GM21423 (cell line): Measurements from ENCODE around the gene NFAM1.

Experiments used
- ATAC-seq: cut with Tn5 transposase; IDR thresholded peaks from one replicate; pipeline ENCODE4 v1.9.1; 2021; ENCODE audit warnings: mild to moderate bottlenecking, moderate library complexity; ENCODE audit not compliant: unreplicated experiment

NFAM1 gene

DNA sequence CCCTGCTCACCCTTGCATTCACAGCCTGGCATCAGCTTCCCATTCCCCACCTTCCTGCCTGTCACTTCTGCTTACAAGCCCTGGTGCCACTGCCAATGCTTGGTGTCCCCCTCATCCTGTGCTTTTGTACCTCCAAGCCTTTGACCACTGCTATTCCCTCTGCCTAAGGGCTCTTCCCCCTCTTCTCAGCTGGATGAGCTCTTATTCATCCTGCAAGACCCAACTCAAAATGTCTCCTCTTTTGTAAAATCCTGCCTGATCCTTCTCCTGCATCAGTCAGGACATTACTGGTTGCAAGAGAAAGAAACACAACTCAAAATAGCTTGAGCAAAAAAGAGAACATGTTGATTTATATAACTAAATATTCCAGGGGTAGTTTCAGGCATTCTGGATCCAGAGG lies 94.8 kb downstream of the NFAM1 start:
- no peak for ATAC-seq

DNA sequence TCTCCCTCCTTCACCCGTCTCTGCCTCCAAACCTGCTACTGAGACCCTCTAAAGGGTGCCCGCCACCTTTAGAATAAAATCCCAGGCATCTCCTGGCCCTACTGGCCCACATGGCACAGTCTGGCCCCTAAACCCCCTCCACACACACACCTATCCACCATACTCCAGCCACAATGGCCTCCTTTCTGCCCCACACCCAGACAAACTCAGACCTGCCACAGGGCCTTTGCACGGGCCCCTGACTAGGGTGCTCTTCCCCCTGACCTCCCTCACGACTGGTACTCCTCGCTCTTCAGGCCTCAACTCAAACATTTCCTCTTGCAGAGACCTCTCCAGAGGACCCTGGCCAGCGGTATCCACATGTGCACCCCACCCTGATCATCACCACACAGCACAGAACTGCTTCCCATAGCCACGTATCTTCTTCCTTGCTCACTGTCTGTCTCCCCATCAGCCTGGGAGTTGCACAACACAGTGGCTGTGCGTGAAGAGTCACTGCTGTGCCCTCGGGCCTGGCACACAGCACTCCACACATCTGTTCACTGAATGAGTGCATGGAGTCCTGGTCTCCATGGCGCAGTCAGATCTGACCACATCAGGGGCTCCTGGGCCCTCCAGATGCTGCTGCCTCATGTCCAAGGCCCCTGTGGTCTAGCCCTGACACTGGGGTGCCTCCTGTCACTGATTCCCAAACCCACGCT lies 95.5 kb downstream of the NFAM1 start:
- ATAC-seq = no peak

DNA sequence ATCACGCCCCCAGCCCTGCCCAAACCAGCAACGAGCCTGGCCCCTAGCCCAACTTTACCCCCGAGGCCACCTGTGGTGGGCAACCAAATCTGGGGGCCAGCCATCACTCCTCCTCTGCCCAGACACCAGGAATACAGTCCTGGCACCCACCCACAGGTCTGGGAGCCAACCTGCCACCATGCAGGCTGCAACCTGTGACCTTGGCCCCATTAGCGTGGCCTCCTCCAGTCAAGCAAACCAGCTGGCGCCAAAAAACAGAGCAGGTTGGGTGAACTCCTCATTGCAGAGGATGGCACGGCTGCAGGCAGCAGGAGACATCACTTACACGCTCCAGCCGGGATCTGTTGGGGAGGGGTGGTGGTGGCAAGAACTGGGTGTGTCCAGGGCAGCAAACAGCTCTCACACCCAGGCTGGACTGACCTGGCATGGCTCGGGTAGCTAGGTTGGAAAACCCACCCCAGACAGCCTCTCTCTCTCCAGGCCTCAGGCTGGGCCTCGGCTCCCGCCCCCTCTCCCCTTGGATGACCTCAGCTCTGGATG lies 96.3 kb downstream of the NFAM1 start:
- no peak for ATAC-seq

DNA sequence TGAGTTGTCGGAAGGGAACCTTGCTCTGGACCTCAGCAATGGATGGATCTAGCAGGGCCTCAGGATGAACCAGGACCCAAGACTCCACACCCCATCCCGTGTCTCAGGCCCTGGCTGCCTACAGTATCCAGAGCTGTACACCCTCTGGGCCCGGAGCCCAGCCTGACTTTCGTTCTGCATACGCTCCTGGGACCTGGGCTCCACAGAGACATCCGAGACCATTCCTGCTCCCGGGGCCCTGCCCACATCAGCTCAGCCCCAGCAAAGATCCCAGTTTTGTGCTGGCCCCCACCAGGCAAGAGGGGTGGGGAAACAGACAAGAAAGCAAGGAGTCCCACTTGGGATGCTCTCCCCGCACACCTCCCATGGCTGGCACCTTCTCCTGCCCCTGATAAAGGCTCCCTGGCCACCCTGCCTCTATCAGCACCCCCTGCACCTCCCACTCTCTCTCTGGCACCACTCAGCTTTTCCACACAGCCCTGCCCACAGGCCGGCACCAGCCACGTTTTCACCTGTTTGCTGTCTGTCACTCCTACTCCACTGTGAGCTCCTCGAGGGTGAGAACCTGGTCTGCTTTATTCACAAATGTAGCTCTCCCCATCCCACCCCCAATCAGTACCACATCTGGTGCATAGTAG lies 97.2 kb downstream of the NFAM1 start:
- ATAC-seq = no peak

DNA sequence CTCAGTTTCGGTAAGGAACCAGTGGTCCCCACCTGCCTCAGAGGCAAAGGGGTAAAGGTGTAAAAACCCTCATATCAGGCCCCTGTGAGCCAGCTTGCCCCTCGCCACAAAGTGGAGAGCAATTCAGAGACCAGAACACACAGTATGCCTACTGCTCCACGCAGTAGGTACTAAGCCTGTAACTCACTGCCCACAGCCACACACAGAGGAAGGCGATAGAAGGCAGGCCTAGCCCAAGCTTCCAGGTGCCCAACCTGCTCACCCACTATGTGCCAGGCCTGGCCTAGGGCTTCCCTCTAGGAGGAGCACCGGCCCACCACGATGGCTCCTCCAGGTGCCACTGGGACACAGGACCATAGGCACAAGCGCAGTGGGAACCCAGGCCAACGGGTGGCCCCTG lies 98.7 kb downstream of the NFAM1 start:
- no peak for ATAC-seq

DNA sequence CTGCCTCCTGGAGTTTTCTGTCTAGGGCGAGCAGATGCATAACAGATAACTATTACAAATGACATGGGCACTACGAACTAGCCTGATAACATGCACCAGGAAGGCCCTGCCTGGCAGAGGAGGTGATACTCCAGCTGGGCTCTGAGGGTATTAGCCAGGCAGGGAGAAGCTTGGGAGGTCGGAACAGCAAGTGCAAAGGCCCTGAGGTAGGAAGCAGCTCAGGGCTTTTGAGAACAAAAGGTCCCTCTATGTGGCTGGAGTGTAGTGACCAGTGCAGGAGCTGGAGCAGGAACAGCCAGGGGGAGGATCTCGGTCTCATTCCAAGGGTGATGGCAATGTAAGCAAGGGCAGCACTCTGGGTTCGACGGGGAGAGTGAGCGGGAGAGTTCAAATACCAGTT lies 100.1 kb downstream of the NFAM1 start:
- ATAC-seq = no peak

DNA sequence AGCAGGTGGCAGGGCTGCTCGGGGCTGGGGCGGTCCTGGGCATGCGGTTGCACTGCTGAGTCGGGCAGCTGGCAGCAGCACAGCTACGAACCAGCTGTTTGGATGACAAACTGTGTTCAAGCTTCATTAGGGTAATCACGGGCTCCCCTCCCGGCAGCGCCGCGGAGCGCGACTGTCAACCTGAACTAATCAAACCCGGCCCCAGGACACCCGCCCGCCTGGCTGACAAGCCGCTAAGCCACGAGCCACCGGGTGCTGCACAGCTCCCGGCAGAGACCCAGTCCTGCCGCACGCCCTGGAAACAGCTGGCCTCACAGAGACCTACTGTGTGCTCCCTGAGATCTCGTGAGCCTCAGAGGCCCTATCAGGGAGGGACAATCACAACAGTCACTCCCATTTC lies 101.2 kb downstream of the NFAM1 start:
- no peak for ATAC-seq
